CD4-positive, alpha-beta T cell (primary cell): ENCODE measurements around the gene TOB2. TPM values are rescaled to one million over a fixed set of nuclear protein-coding genes. Genes with fewer than 3 reads are reported as not detected.

ENCODE experiments used
- ATAC-seq: fragments of 200-7000 bp; cut with Tn5 transposase; one replicate; pipeline ENCODE4 v1.10.0; 2022; ENCODE audit warnings: mild to moderate bottlenecking; ENCODE audit not compliant: poor library complexity
- CTCF ChIA-PET: fragments of 350-600 bp; sonication (Branson Sonifier 250); formaldehyde crosslinking; loops from one replicate; lab custom pipeline; 2021; ENCODE audit warnings: antibody characterized with exemption, inconsistent platforms; lab: Charles Lee
- POLR2A ChIA-PET: fragments of 350-600 bp; sonication (Branson Sonifier 250); formaldehyde crosslinking; loops from one replicate; lab custom pipeline; 2021; ENCODE audit warnings: antibody characterized with exemption, inconsistent platforms; lab: Charles Lee
- DNase-seq, 14 experiments: peaks; one replicate each; pipeline ENCODE4 v3.0.0-alpha.2; 2013 to 2020; ENCODE audit warnings: mixed read lengths in 2 of 14
- H3K27ac ChIP-seq, 2 donors: one replicate each; pipeline versions ENCODE4 v1.5.1 to v1.7.0; 2013; ENCODE audit warnings: low read length in 2 of 2, low read depth in 1 of 2, mild to moderate bottlenecking in 1 of 2
- H3K27me3 ChIP-seq, 2 experiments: 1 replicate in 1 of 2; 2 replicates in 1 of 2; pipeline versions ENCODE4 v1.6.1 to v1.7.0; 2013; ENCODE audit warnings: low read length in 2 of 2, control low read depth in 1 of 2, mild to moderate bottlenecking in 1 of 2, moderate library complexity in 1 of 2; ENCODE audit not compliant: insufficient read depth in 2 of 2, control insufficient read depth in 1 of 2
- H3K36me3 ChIP-seq: one replicate; pipeline ENCODE4 v1.6.1; 2013; ENCODE audit warnings: low read length, control low read depth; ENCODE audit not compliant: insufficient read depth
- H3K4me1 ChIP-seq: one replicate; pipeline ENCODE4 v1.6.1; 2013; ENCODE audit warnings: low read length, control low read depth; ENCODE audit not compliant: insufficient read depth
- H3K4me3 ChIP-seq: one replicate; pipeline ENCODE4 v1.5.1; 2013; ENCODE audit warnings: mild to moderate bottlenecking, low read length, moderate library complexity
- H3K9me3 ChIP-seq, 2 experiments: 1 replicate in 1 of 2; 2 replicates in 1 of 2; pipeline versions ENCODE4 v1.6.1 to v1.7.0; 2013; ENCODE audit warnings: low read length in 2 of 2, mild to moderate bottlenecking in 2 of 2, control low read depth in 1 of 2, moderate library complexity in 1 of 2; ENCODE audit not compliant: control insufficient read depth in 1 of 2, insufficient read depth in 1 of 2
- H3K27ac Mint-ChIP-seq: one replicate; pipeline ENCODE4 v1.8.0; 2020; ENCODE audit warnings: mixed read lengths
- H3K27me3 Mint-ChIP-seq: one replicate; pipeline ENCODE4 v1.8.0; 2021; ENCODE audit warnings: mixed read lengths
- H3K36me3 Mint-ChIP-seq: one replicate; pipeline ENCODE4 v1.8.0; 2021; ENCODE audit warnings: low read depth, mixed read lengths
- H3K4me1 Mint-ChIP-seq: one replicate; pipeline ENCODE4 v1.8.0; 2021; ENCODE audit warnings: low read depth, mixed read lengths
- H3K4me3 Mint-ChIP-seq: one replicate; pipeline ENCODE4 v1.8.0; 2020; ENCODE audit warnings: mild to moderate bottlenecking, mixed read lengths
- H3K9me3 Mint-ChIP-seq: one replicate; pipeline ENCODE4 v1.8.0; 2020; ENCODE audit warnings: mixed read lengths
- intact Hi-C, 2 experiments: fragments of 100-400 bp; cut with DNase I in 1 of 2; cut with micrococcal nuclease in 1 of 2; formaldehyde crosslinking; loops; one replicate each; pipeline versions ENCODE4 v1.15.1 to v1.9.0; 2023 to 2025; cut with DNase I, micrococcal nuclease
- total RNA-seq, 174 experiments: library from RNA in 2 of 174; stranded (reverse) in 2 of 174; gene quantifications; one replicate each; pipeline ENCODE4 v1.2.3 and lab custom pipeline; 2021 to 2026
- TF ChIP-seq, protein P1 (sequence below): fragments of 200-600 bp; IDR thresholded peaks from one replicate; pipeline ENCODE4 v1.8.0; 2022; ENCODE audit warnings: antibody characterized with exemption, mild to moderate bottlenecking

The TOB2 gene
- total RNA-seq, 2 experiments from 2014 or later: 21.0 to 26.7 TPM

DNA sequence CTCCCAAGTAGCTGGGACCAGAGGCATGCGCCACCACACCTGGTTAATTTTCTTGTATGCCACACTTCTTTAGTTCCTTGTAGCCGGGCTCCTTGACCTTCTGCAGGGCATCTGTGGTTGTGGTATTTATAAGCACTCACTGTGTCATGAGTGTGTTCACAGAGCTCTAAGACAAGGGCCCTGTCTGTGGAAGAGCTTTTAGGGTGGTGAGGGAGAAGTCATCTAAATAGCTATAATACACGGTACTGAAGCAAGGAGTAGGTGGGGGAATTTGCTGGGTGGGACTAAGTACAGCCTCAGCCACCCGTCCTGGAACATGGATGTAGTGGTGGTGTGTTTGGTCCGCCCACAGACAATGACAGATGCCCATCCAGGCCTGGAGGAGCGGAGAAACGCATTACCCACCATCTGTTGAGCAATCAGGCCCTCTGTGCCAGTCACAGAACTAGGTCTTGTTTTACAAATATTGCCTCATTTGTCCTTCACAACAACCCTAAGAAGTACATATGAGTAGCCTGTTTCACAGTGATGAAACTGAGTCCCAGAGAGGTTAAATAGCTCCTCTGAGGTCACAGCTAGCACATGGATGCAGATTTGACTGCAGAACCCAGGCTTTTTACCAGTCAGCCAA is 32.4 kb upstream of the TOB2 start:
- H3K27ac Mint-ChIP-seq: no peak overlapping the region
- H3K4me1 ChIP-seq: peaks cover 16% of the 10 kb centered on the region
- intact Hi-C loops: loop anchor here in 1 of 2 experiments (5.0 kb wide), 1 partner anchor 43 kb away; no protein-coding TSS in a partner anchor
- ATAC-seq (no peak), DNase-seq (no peak)
- peaks cover 29% of the 10 kb centered on the region for H3K36me3 ChIP-seq
- H3K4me1 Mint-ChIP-seq: peaks cover 40% of the 10 kb centered on the region
- ChIA-PET POLR2A (interaction anchor here (1.1 kb wide), 1 partner anchor 10 kb away, joined by 4 read pairs; the partner anchor contains the start of genes ACO2 and PHF5A), CTCF (no interaction called here)
- no peaks in the 10 kb centered on the region for H3K27me3 Mint-ChIP-seq
- TF ChIP-seq, protein P1, sequence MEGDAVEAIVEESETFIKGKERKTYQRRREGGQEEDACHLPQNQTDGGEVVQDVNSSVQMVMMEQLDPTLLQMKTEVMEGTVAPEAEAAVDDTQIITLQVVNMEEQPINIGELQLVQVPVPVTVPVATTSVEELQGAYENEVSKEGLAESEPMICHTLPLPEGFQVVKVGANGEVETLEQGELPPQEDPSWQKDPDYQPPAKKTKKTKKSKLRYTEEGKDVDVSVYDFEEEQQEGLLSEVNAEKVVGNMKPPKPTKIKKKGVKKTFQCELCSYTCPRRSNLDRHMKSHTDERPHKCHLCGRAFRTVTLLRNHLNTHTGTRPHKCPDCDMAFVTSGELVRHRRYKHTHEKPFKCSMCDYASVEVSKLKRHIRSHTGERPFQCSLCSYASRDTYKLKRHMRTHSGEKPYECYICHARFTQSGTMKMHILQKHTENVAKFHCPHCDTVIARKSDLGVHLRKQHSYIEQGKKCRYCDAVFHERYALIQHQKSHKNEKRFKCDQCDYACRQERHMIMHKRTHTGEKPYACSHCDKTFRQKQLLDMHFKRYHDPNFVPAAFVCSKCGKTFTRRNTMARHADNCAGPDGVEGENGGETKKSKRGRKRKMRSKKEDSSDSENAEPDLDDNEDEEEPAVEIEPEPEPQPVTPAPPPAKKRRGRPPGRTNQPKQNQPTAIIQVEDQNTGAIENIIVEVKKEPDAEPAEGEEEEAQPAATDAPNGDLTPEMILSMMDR: no peak
- H3K27ac ChIP-seq: no peak overlapping the region
- H3K9me3 ChIP-seq: no peaks in the 10 kb centered on the region
- H3K4me3 Mint-ChIP-seq: no peak overlapping the region
- no peaks in the 10 kb centered on the region for H3K9me3 Mint-ChIP-seq
- no peak overlapping the region for H3K4me3 ChIP-seq
- no peaks in the 10 kb centered on the region for H3K27me3 ChIP-seq
- peaks cover 11% of the 10 kb centered on the region for H3K36me3 Mint-ChIP-seq

DNA sequence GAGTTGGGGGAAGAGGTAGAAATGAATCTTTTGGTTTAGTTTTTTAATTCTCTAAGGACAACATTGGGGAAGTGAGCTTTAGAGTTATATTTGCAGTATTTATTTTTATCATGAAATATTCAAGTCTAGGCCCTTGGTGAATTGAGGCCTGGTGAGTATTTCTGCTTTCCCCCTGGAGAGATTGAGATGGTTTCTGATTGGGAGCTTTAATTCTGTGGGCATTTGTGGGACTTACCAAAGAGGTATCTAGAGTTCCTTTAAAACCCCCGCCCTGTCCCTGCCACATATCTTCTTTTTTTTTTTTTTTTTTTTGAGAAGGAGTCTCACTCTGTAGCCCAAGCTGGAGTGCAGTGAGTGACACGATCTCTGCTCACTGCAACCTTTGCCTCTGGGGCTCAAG is 31.9 kb upstream of the TOB2 start:
- ChIA-PET CTCF (interaction anchor here (1.0 kb wide), 1 partner anchor 75 kb away, joined by 3 read pairs; no protein-coding TSS in a partner anchor), POLR2A (interaction anchor here (1.1 kb wide), 1 partner anchor 10 kb away, joined by 4 read pairs; the partner anchor contains the start of genes ACO2 and PHF5A)
- no peaks in the 10 kb centered on the region for H3K27me3 Mint-ChIP-seq
- Histone ChIP-seq H3K4me3 (no peak overlapping the region), H3K9me3 (no peaks in the 10 kb centered on the region), H3K27me3 (no peaks in the 10 kb centered on the region), H3K36me3 (peaks cover 35% of the 10 kb centered on the region), H3K27ac (no peak overlapping the region), H3K4me1 (peaks cover 16% of the 10 kb centered on the region)
- DNase-seq: no peak
- no peak for ATAC-seq
- H3K36me3 Mint-ChIP-seq: peaks cover 10% of the 10 kb centered on the region
- TF ChIP-seq, protein P1: no peak
- H3K4me1 Mint-ChIP-seq: peaks cover 41% of the 10 kb centered on the region
- H3K4me3 Mint-ChIP-seq: no peak overlapping the region
- no peak overlapping the region for H3K27ac Mint-ChIP-seq
- intact Hi-C loops: loop anchor here in 1 of 2 experiments (5.0 kb wide), 1 partner anchor 44 kb away; no protein-coding TSS in a partner anchor
- no peaks in the 10 kb centered on the region for H3K9me3 Mint-ChIP-seq

DNA sequence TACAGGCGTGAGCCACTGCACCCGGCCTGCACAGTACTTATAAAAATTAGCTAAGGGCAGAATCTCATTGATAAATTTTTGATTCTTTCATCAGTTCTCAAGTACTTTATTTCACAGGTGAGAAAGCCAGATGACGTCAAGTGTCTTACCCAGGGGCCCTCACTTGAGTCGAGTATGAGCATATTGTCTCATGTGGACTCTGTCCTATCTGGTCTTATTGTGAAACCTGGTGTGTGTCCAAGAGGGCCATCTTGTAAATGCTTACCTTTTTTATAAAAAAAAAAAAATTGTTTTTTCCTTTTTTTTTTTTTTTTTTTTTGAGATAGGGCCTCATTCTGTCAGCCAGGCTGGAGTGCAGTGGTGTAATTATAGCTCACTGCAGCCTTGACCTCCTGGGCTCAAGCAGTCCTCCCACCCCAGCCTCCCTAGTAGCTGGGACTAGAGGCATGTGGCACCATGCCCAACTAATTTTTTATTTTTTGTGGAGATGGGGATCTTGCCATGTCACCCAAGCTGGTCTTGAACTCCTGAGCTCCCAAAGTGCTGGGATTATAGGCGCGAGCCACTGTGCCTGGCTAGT is 28.4 kb upstream of the TOB2 start:
- H3K9me3 ChIP-seq: no peaks in the 10 kb centered on the region
- peaks cover 18% of the 10 kb centered on the region for H3K36me3 Mint-ChIP-seq
- H3K27me3 Mint-ChIP-seq: no peaks in the 10 kb centered on the region
- DNase-seq: no peak
- no peaks in the 10 kb centered on the region for H3K27me3 ChIP-seq
- TF ChIP-seq, protein P1: no peak
- H3K9me3 Mint-ChIP-seq: no peaks in the 10 kb centered on the region
- ChIA-PET CTCF (interaction anchor here (0.7 to 1.5 kb wide), 3 partner anchors 69 to 688 kb away, joined by 3 to 4 read pairs (median 4); no protein-coding TSS in a partner anchor), POLR2A (no interaction called here)
- H3K27ac ChIP-seq: no peak overlapping the region
- H3K27ac Mint-ChIP-seq: no peak overlapping the region
- no peak overlapping the region for H3K4me3 ChIP-seq
- H3K36me3 ChIP-seq: peaks cover 27% of the 10 kb centered on the region
- no peak overlapping the region for H3K4me3 Mint-ChIP-seq
- intact Hi-C loops: loop anchor here in 1 of 2 experiments (5.0 kb wide), 1 partner anchor 47 kb away; no protein-coding TSS in a partner anchor
- H3K4me1 ChIP-seq: peaks cover 10% of the 10 kb centered on the region
- peaks cover 37% of the 10 kb centered on the region for H3K4me1 Mint-ChIP-seq
- no peak for ATAC-seq
